K562 (cell line): Measurements from ENCODE around the gene SOX14. TPM values are rescaled to one million over a fixed set of nuclear protein-coding genes. Genes with fewer than 3 reads are reported as not detected.

Experiments
- ATAC-seq: fragments of 200-7000 bp; cut with Tn5 transposase; 3 replicates; pipeline ENCODE4 v1.9.1; 2020; ENCODE audit warnings: moderate library complexity
- BruUV-seq: library from RNA; stranded (reverse); fragments of 400-500 nt; replicated peaks from 2 replicates; lab custom pipeline; 2021; lab: Mats Ljungman, UMichigan
- CTCF ChIA-PET: fragments of 300-600 bp; formaldehyde crosslinking; extraction: SDS; loops from one replicate; lab custom pipeline; 2021; ENCODE audit warnings: low intra/inter-chr PET ratio; lab: Yijun Ruan, JAX
- POLR2A ChIA-PET: fragments of 300-600, 350-650 bp; sonication (Branson Sonifier 250); formaldehyde crosslinking; extraction: SDS; loops from one replicate; lab custom pipeline; 2021; ENCODE audit warnings: antibody characterized with exemption, inconsistent platforms; lab: Yijun Ruan, JAX
- DNase-seq, 4 experiments: peaks; one replicate each; pipeline versions ENCODE4 v3.0.0 to v3.0.0-alpha.2; 2011 to 2018; ENCODE audit warnings: low spot score in 3 of 4, mixed read lengths in 3 of 4; ENCODE audit errors: extremely low read depth in 1 of 4
- FAIRE-seq: peaks from 2 replicates; lab custom pipeline; 2011; peaks lifted over from hg19 to GRCh38; lab: Jason Lieb, UNC
- H2AFZ ChIP-seq: 2 replicates; pipeline ENCODE4 v1.6.0; 2011; ENCODE audit warnings: low read depth, low read length, control low read depth, inconsistent platforms
- H3K27ac ChIP-seq: fragments of 200-600 bp; 3 replicates; pipeline ENCODE4 v1.8.0; 2011; ENCODE audit warnings: low read depth, mild to moderate bottlenecking, control low read depth, inconsistent platforms, low read length, moderate library complexity, mixed read lengths; ENCODE audit errors: extremely low read depth
- H3K27me3 ChIP-seq, 2 experiments: fragments of 300-600 bp in 1 of 2; 2 replicates in 1 of 2; 3 replicates in 1 of 2; pipeline versions ENCODE4 v1.6.0 to v1.8.0; 2011; ENCODE audit warnings: inconsistent platforms in 2 of 2, low read length in 2 of 2, mild to moderate bottlenecking in 1 of 2, mixed read lengths in 1 of 2, moderate library complexity in 1 of 2; ENCODE audit not compliant: control insufficient read depth in 2 of 2, insufficient read depth in 2 of 2
- H3K36me3 ChIP-seq: fragments of 300-600 bp; 3 replicates; pipeline ENCODE4 v1.8.0; 2011; ENCODE audit warnings: mild to moderate bottlenecking, low read length, inconsistent platforms; ENCODE audit not compliant: control insufficient read depth, insufficient read depth
- H3K4me1 ChIP-seq, 2 experiments: fragments of 200-600 bp in 1 of 2; replicated peaks in 1 of 2; 2 replicates in 1 of 2; 3 replicates in 1 of 2; pipeline versions ENCODE4 v1.5.1 to v1.8.0; 2011; ENCODE audit warnings: inconsistent platforms in 2 of 2, low read length in 2 of 2, mild to moderate bottlenecking in 1 of 2, mixed read lengths in 1 of 2, moderate library complexity in 1 of 2; ENCODE audit not compliant: control insufficient read depth in 2 of 2, insufficient read depth in 2 of 2
- H3K4me2 ChIP-seq: 2 replicates; pipeline ENCODE4 v1.6.1; 2011; ENCODE audit warnings: low read length, control low read depth, inconsistent platforms, mixed read lengths; ENCODE audit not compliant: insufficient read depth
- H3K4me3 ChIP-seq: fragments of 200-600 bp; sonication (generic), shearing (Covaris generic); 2 replicates; pipeline ENCODE4 v1.5.1; 2016; ENCODE audit warnings: control low read depth, inconsistent platforms
- H3K79me2 ChIP-seq: fragments of 200-600 bp; 3 replicates; pipeline ENCODE4 v1.8.0; 2011; ENCODE audit warnings: low read length, inconsistent platforms; ENCODE audit not compliant: control insufficient read depth, insufficient read depth
- H3K9ac ChIP-seq, 2 experiments: 2 replicates each; pipeline versions ENCODE4 v1.6.0 to v1.6.1; 2011; ENCODE audit warnings: low read depth in 2 of 2, low read length in 2 of 2, control low read depth in 1 of 2, inconsistent platforms in 1 of 2, mild to moderate bottlenecking in 1 of 2, mixed read lengths in 1 of 2; ENCODE audit not compliant: insufficient read depth in 1 of 2
- H3K9me1 ChIP-seq: one replicate; pipeline ENCODE4 v1.6.0; 2011; ENCODE audit warnings: inconsistent platforms, mild to moderate bottlenecking, low read length, moderate library complexity; ENCODE audit not compliant: control insufficient read depth, insufficient read depth
- H3K9me3 ChIP-seq: replicated peaks from 2 replicates; pipeline ENCODE4 v1.5.1; 2011; ENCODE audit warnings: low read depth, low read length, inconsistent platforms; ENCODE audit not compliant: control insufficient read depth, insufficient read depth
- H4K20me1 ChIP-seq: replicated peaks from 2 replicates; pipeline ENCODE4 v1.6.1; 2011; ENCODE audit warnings: low read length, inconsistent platforms, mixed read lengths; ENCODE audit not compliant: control insufficient read depth, insufficient read depth
- EGR1 ChIP-seq: fragments of 450-650 bp; conservative IDR thresholded peaks from 2 replicates; pipeline ENCODE4 v1.6.1; 2017; ENCODE audit warnings: mild to moderate bottlenecking
- ESRRB ChIP-seq: fragments of 250-450 bp; sonication (Bioruptor Pico); IDR thresholded peaks from 2 replicates; pipeline ENCODE4 v1.5.0; 2020; ENCODE audit warnings: mild to moderate bottlenecking, moderate library complexity, borderline replicate concordance
- ZNF444 ChIP-seq: fragments of 250-450 bp; sonication (Bioruptor Pico); IDR thresholded peaks from 2 replicates; pipeline ENCODE4 v1.4.0; 2020; ENCODE audit warnings: mild to moderate bottlenecking, moderate library complexity
- WGBS: fragments of 100-300 bp; shearing (Covaris generic); methylation state at CpG from one replicate; pipeline ENCODE4 v1.1.6; 2016; ENCODE audit warnings: low coverage, mixed read lengths; ENCODE audit not compliant: insufficient coverage; ENCODE audit errors: missing lambda C conversion rate; 5-methylcytosine and 5-hydroxymethylcytosine counted together
- in situ Hi-C: fragments of 300-500 bp; cut with MboI; formaldehyde crosslinking; loops from 4 replicates; pipeline ENCODE4 v1.15.0; 2018; ENCODE audit warnings: inconsistent platforms, mixed read lengths
- intact Hi-C: fragments of 100-400 bp; cut with micrococcal nuclease; formaldehyde crosslinking; loops from 2 replicates; pipeline ENCODE4 v1.14.2; 2022
- polyA plus RNA-seq, 8 experiments: library from polyadenylated mRNA; depleted of rRNA in 4 of 8; stranded (reverse) in 5 of 8; unstranded in 3 of 8; fragments of >200 nt; fragmentation: Nextera tagmentation in 2 of 8; fragmentation: Illumina TruSeq in 1 of 8; extraction: Ambion mirVana in 2 of 8; extraction: Trizol in 1 of 8; gene quantifications; 2 replicates each; pipeline versions ENCODE4 v1.2.1 to v1.2.3, GENCODE V29; 2011 to 2014; ENCODE audit warnings: inconsistent platforms in 1 of 8, missing spikeins in 1 of 8
- total RNA-seq, 7 experiments: library from RNA; depleted of rRNA in 6 of 7; stranded (reverse); fragments of >200 nt in 6 of 7; fragmentation: Illumina TruSeq in 2 of 7; extraction: Trizol in 2 of 7; gene quantifications; 2 replicates each; pipeline versions ENCODE4 v1.2.1 to v1.2.3, GENCODE V29; 2011 to 2021; ENCODE audit warnings: low replicate concordance in 1 of 7
- TF ChIP-seq, protein P1 (sequence below): IDR thresholded peaks from 2 replicates; pipeline ENCODE4 v1.6.1; 2016; ENCODE audit warnings: missing genetic modification characterization, missing compliant biosample characterization

Gene SOX14
- total and polyA plus RNA-seq, 9 of the 15 experiments (the other 6 are each of a cell fraction or from before 2014, with no cell fraction given), result not detected

DNA sequence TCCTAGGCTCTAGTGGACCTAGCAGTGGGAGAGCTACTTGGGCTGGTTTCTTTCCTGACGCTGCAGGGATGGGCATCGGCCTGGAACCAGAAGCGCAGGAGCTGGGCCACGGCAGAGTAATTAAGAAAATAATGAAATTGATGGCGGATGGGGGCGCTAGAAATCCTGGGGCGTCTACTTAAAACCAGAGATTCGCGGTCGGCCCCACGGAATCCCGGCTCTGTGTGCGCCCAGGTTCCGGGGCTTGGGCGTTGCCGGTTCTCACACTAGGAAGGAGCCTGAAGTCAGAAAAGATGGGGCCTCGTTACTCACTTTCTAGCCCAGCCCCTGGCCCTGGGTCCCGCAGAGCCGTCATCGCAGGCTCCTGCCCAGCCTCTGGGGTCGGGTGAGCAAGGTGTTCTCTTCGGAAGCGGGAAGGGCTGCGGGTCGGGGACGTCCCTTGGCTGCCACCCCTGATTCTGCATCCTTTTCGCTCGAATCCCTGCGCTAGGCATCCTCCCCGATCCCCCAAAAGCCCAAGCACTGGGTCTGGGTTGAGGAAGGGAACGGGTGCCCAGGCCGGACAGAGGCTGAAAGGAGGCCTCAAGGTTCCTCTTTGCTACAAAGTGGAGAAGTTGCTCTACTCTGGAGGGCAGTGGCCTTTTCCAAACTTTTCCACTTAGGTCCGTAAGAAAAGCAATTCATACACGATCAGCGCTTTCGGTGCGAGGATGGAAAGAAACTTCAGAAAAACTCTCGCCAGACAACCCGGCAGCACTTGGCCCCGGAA lies 6.1 kb downstream of the SOX14 start:
- no peak overlapping the region for H3K4me2 ChIP-seq
- ChIA-PET CTCF (no interaction called here), POLR2A (no interaction called here)
- H4K20me1 ChIP-seq, result no peaks in the 10 kb centered on the region
- H2AFZ ChIP-seq, result no peak overlapping the region
- intact Hi-C loops (no loop called here), in situ Hi-C loops (no loop called here)
- no peaks in the 10 kb centered on the region for H3K79me2 ChIP-seq
- no peaks in the 10 kb centered on the region for H3K36me3 ChIP-seq
- H3K4me1 ChIP-seq, result peaks cover 0 to 10% of the 10 kb centered on the region in 2 experiments; a peak in 1 of 5 replicates
- H3K9me1 ChIP-seq, result no peaks in the 10 kb centered on the region
- ATAC-seq (no peak), FAIRE-seq (no peak)
- H3K4me3 ChIP-seq, result no peak overlapping the region
- peaks cover 11 to 52% of the 10 kb centered on the region in 2 experiments; a peak in 4 of 5 replicates for H3K27me3 ChIP-seq
- no peak overlapping the region for H3K9ac ChIP-seq
- H3K27ac ChIP-seq, result no peak overlapping the region
- BruUV-seq, result no TSS peak
- TF ChIP-seq, protein P1, sequence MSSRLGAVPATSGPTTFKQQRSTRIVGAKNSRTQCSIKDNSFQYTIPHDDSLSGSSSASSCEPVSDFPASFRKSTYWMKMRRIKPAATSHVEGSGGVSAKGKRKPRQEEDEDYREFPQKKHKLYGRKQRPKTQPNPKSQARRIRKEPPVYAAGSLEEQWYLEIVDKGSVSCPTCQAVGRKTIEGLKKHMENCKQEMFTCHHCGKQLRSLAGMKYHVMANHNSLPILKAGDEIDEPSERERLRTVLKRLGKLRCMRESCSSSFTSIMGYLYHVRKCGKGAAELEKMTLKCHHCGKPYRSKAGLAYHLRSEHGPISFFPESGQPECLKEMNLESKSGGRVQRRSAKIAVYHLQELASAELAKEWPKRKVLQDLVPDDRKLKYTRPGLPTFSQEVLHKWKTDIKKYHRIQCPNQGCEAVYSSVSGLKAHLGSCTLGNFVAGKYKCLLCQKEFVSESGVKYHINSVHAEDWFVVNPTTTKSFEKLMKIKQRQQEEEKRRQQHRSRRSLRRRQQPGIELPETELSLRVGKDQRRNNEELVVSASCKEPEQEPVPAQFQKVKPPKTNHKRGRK (tag), result no peak
- TF ChIP-seq ESRRB (CRISPR knock-in tag), result no peak
- TF ChIP-seq ZNF444 (CRISPR knock-in tag), result no peak
- no peak for TF ChIP-seq EGR1
- TF ChIP-seq, all 486 proteins: peak for 0
- no peak for DNase-seq
- H3K9me3 ChIP-seq, result no peaks in the 10 kb centered on the region
- 2% methylated on average over 26 of the region's 40 CpGs for WGBS
